Osteocyte (in vitro differentiated cells): ENCODE data around the gene RARS2. TPM values are rescaled to one million over a fixed set of nuclear protein-coding genes. Genes with fewer than 3 reads are reported as not detected.
"Not testable (repeated sequence)": the region's sequence is repeated elsewhere in the genome, so short reads cannot be mapped to it uniquely, and the experiment has no call there.

ENCODE experiments used
- DNase-seq: peaks from one replicate; pipeline ENCODE4 v3.0.0; 2021; ENCODE audit warnings: mixed read lengths; ENCODE audit not compliant: unreplicated experiment; ENCODE audit errors: extremely low spot score
- H3K27ac Mint-ChIP-seq: one replicate; pipeline ENCODE4 v1.8.0; 2021; ENCODE audit warnings: mild to moderate bottlenecking, mixed read lengths; ENCODE audit not compliant: unreplicated experiment
- H3K27me3 Mint-ChIP-seq: one replicate; pipeline ENCODE4 v1.8.0; 2021; ENCODE audit warnings: mixed read lengths; ENCODE audit not compliant: unreplicated experiment
- H3K36me3 Mint-ChIP-seq: one replicate; pipeline ENCODE4 v1.8.0; 2021; ENCODE audit warnings: mixed read lengths; ENCODE audit not compliant: unreplicated experiment
- H3K4me1 Mint-ChIP-seq: one replicate; pipeline ENCODE4 v1.8.0; 2021; ENCODE audit warnings: mixed read lengths; ENCODE audit not compliant: unreplicated experiment
- H3K4me3 Mint-ChIP-seq: one replicate; pipeline ENCODE4 v1.8.0; 2021; ENCODE audit warnings: mild to moderate bottlenecking, moderate library complexity, mixed read lengths; ENCODE audit not compliant: unreplicated experiment
- H3K9me3 Mint-ChIP-seq: one replicate; pipeline ENCODE4 v1.8.0; 2021; ENCODE audit warnings: mixed read lengths; ENCODE audit not compliant: unreplicated experiment
- total RNA-seq: library from RNA; stranded (reverse); gene quantifications from 2 replicates; pipeline ENCODE4 v1.2.1, GENCODE V29; 2021
- TF ChIP-seq, protein P1 (sequence below): fragments of 200-600 bp; sonication (generic); IDR thresholded peaks from 2 replicates; pipeline ENCODE4 v1.5.0; 2021; ENCODE audit warnings: antibody characterized with exemption, mild to moderate bottlenecking, moderate library complexity

The RARS2 gene
- total RNA-seq, 1 donor from 2014 or later, result 40.1 TPM

DNA sequence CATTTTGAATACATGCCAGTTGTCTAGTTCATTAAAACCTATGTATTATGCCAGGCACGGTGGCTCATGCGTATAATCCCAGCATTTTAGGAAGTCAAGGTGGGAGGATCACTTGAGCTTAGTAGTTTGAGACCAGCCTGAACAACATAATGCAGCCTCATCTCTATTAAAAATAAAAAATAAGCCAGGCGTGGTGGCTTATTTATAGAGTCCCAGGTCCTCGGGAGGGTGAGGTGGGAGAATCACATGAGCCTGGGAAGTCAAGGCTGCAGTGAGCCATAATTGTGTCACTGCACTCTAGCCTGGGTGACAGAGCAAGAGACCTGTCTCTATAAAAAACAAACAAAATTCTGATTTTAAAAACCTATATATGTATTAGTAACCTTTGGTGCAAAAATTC is 27.6 kb upstream of the RARS2 start:
- H3K27me3 Mint-ChIP-seq, result no peaks in the 10 kb centered on the region
- peaks cover 3% of the 10 kb centered on the region for H3K9me3 Mint-ChIP-seq
- no peak overlapping the region for H3K4me3 Mint-ChIP-seq
- TF ChIP-seq, protein P1, sequence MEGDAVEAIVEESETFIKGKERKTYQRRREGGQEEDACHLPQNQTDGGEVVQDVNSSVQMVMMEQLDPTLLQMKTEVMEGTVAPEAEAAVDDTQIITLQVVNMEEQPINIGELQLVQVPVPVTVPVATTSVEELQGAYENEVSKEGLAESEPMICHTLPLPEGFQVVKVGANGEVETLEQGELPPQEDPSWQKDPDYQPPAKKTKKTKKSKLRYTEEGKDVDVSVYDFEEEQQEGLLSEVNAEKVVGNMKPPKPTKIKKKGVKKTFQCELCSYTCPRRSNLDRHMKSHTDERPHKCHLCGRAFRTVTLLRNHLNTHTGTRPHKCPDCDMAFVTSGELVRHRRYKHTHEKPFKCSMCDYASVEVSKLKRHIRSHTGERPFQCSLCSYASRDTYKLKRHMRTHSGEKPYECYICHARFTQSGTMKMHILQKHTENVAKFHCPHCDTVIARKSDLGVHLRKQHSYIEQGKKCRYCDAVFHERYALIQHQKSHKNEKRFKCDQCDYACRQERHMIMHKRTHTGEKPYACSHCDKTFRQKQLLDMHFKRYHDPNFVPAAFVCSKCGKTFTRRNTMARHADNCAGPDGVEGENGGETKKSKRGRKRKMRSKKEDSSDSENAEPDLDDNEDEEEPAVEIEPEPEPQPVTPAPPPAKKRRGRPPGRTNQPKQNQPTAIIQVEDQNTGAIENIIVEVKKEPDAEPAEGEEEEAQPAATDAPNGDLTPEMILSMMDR, result no peak
- no peak for DNase-seq
- no peaks in the 10 kb centered on the region for H3K4me1 Mint-ChIP-seq
- no peak overlapping the region for H3K27ac Mint-ChIP-seq
- H3K36me3 Mint-ChIP-seq, result peaks cover 30% of the 10 kb centered on the region

DNA sequence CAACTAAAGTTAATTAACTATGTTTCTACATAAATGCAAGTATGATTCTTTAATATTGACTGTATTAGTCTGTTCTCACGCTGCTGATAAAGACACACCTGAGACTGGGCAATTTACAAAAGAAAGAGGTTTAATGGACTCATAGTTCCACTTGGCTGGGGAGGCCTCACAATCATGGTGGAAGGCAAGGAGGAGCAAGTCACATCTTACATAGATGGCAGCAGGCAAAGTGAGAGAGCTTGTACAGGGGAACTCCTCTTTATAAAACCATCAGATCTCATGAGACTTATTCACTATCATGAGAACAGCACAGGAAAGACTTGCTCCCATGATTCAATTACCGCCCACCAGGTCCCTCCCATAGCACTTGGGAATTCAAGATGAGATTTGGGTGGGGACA is 23.2 kb upstream of the RARS2 start:
- H3K9me3 Mint-ChIP-seq, H3K27ac Mint-ChIP-seq, H3K4me1 Mint-ChIP-seq, H3K4me3 Mint-ChIP-seq, H3K27me3 Mint-ChIP-seq, DNase-seq: not testable (repeated sequence)
- H3K36me3 Mint-ChIP-seq, result peaks cover 31% of the 10 kb centered on the region

DNA sequence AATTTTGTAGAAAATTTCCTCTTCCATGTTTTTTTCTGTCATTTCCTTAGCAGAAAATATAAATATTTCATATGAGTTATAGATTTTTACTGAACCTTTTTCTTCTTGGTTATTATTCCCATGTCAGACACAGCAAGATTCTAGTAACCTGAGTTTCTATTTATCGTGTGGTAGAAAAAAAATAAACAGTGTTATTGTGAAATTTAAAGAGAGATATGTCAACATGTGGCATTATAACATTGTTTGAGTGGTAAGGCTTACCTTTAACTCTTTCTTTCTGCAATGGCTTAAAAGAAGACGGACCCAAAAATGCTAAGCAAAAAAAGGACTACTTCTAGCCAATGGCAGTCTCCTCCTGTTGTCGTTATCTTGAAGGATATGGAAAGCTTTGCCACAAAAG is 19.0 kb upstream of the RARS2 start:
- Mint-ChIP-seq H3K36me3 (peaks cover 24% of the 10 kb centered on the region), H3K27ac (no peak overlapping the region), H3K27me3 (no peaks in the 10 kb centered on the region), H3K4me3 (no peak overlapping the region), H3K9me3 (peaks cover 3% of the 10 kb centered on the region), H3K4me1 (no peaks in the 10 kb centered on the region)
- DNase-seq, result no peak
- TF ChIP-seq, protein P1, result no peak

DNA sequence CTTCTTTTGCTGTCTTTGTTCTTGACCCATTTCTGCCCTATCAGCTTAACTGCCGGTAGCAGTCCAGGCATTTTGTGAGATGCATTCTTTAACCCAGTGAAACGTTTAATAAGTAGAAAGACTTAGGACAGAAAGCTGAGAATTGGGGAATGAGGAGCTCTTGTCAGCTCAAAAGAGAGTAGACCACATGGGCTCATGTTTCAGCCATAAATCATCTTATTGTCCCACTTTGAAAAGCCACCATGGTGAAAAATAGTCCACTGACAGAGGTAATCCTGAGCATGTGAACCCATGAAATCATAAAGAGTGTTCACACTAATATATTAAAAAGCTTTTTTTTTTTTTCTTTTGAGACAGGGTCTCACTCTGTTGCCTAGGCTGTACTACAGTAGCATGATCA is 16.4 kb upstream of the RARS2 start:
- Mint-ChIP-seq H3K4me1 (no peaks in the 10 kb centered on the region), H3K36me3 (peaks cover 14% of the 10 kb centered on the region), H3K27ac (no peak overlapping the region), H3K27me3 (no peaks in the 10 kb centered on the region), H3K9me3 (no peaks in the 10 kb centered on the region), H3K4me3 (no peak overlapping the region)
- DNase-seq, result no peak
- TF ChIP-seq, protein P1, result no peak

DNA sequence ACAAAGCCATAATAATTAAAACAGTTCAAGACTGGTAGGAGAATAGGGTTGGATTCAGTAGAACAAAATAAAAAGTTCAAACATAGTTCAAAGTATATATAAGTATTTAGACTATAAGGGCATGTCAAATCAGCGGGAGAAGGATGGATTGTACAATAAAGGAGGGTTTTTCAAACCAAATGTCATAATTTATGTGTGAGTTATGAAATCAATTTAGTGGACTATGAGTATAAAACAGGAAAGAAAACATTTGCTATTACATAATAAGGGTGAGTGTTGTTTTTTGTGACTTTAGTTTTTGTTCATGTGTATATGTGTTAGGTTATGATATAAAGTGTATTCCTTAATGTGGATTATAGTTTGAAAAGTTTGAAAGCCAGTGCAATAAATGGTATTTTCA is 10.8 kb upstream of the RARS2 start:
- Mint-ChIP-seq H3K4me1 (no peaks in the 10 kb centered on the region), H3K36me3 (peaks cover 14% of the 10 kb centered on the region), H3K27me3 (no peaks in the 10 kb centered on the region), H3K9me3 (no peaks in the 10 kb centered on the region), H3K4me3 (no peak overlapping the region), H3K27ac (no peak overlapping the region)
- no peak for DNase-seq
- TF ChIP-seq, protein P1, result no peak

DNA sequence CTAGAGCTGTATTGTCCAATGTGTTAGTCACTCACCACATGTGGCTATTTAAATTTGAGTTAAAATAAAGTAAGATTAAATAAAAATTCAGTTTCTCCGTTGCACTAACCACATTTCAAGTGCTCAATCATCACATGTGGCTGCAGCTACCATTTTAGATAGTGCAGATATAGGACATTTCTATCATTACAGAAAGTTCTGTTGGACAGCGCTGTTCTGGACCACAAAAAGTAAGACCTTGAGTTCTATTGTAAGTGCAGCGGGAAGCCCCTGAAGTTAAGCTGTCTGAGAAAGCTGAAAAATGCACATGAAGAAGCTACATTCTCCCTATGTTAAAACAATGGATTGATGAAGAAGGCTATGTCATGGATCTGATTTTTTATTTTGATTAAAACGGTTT is 1.2 kb upstream of the RARS2 start:
- Mint-ChIP-seq H3K4me3 (peak overlapping the region; percentile 84), H3K27me3 (no peaks in the 10 kb centered on the region), H3K27ac (peak overlapping the region; percentile 18), H3K4me1 (peaks cover 41% of the 10 kb centered on the region), H3K9me3 (no peaks in the 10 kb centered on the region), H3K36me3 (peaks cover 13% of the 10 kb centered on the region)
- DNase-seq, result no peak
- TF ChIP-seq, protein P1, result no peak
